ENCODE data around the gene PALS1.

Gene PALS1

GRCh38 chr14:67241411-67242167 lies at the start of gene PALS1:
TSS of gene PALS1 (plus strand) at chr14:67241435. CDS start at chr14:67279171, 37,736 bp downstream.
- Histone ChIP-seq H3K36me3 (ENCODE audit: insufficient read depth) (no peaks in the 10 kb centered on the region), H3K4me1 (ENCODE audit: low read depth, poor library complexity, severe bottlenecking) (peaks cover 5% of the 10 kb centered on the region), H3K9ac (peak within 1 kb of the TSS; percentile 69), H4K20me1 (ENCODE audit: insufficient read depth) (no peaks in the 10 kb centered on the region), H2AFZ (ENCODE audit: low read depth) (peak within 1 kb of the TSS; percentile 97), H3K4me3 (IDR thresholded peaks at IDR 0.05; ENCODE audit: insufficient read depth, low read depth, low read length) (no peak within 1 kb of the TSS), H3K79me2 (ENCODE audit: insufficient read depth, low read depth) (peaks cover 36% of the 10 kb centered on the region), H3K27ac (peak within 1 kb of the TSS; percentile 69), H3K4me2 (peak within 1 kb of the TSS; percentile 88), H3K27me3 (ENCODE audit: insufficient read depth, low read depth) (no peaks in the 10 kb centered on the region)
- no peak for TF ChIP-seq CTCF (conservative IDR thresholded peaks at IDR 0.05; ENCODE audit: low read depth, low read length)

- H2AFZ ChIP-seq (ENCODE audit: low read depth) = no peak overlapping the region
These were observed 49.4 kb upstream of the PALS1 start for GRCh38 chr14:67191768-67192290.

GRCh38 chr14:67192366-67192765 lies 48.9 kb upstream of the PALS1 start:
- Histone ChIP-seq H3K4me1 (ENCODE audit: low read depth, poor library complexity, severe bottlenecking) (peaks cover 27% of the 10 kb centered on the region), H3K79me2 (ENCODE audit: insufficient read depth, low read depth) (no peaks in the 10 kb centered on the region), H4K20me1 (ENCODE audit: insufficient read depth) (no peaks in the 10 kb centered on the region), H3K36me3 (ENCODE audit: insufficient read depth) (no peaks in the 10 kb centered on the region), H3K4me3 (IDR thresholded peaks at IDR 0.05; ENCODE audit: insufficient read depth, low read depth, low read length) (no peak overlapping the region), H3K27me3 (ENCODE audit: insufficient read depth, low read depth) (no peaks in the 10 kb centered on the region), H3K27ac (no peak overlapping the region), H2AFZ (ENCODE audit: low read depth) (no peak overlapping the region), H3K9ac (no peak overlapping the region), H3K4me2 (no peak overlapping the region)
- TF ChIP-seq CTCF (conservative IDR thresholded peaks at IDR 0.05; ENCODE audit: low read depth, low read length) = no peak

More at GRCh38 chr14:67191768-67192290, 49.4 kb upstream of the PALS1 start:
- Histone ChIP-seq H3K4me1 (ENCODE audit: low read depth, poor library complexity, severe bottlenecking) (peaks cover 32% of the 10 kb centered on the region), H3K9ac (no peak overlapping the region), H3K4me3 (IDR thresholded peaks at IDR 0.05; ENCODE audit: insufficient read depth, low read depth, low read length) (no peak overlapping the region), H4K20me1 (ENCODE audit: insufficient read depth) (no peaks in the 10 kb centered on the region), H3K27me3 (ENCODE audit: insufficient read depth, low read depth) (no peaks in the 10 kb centered on the region), H3K4me2 (no peak overlapping the region), H3K36me3 (ENCODE audit: insufficient read depth) (no peaks in the 10 kb centered on the region), H3K79me2 (ENCODE audit: insufficient read depth, low read depth) (no peaks in the 10 kb centered on the region), H3K27ac (no peak overlapping the region)
- no peak for TF ChIP-seq CTCF (conservative IDR thresholded peaks at IDR 0.05; ENCODE audit: low read depth, low read length)

- H3K4me3 ChIP-seq (IDR thresholded peaks at IDR 0.05; ENCODE audit: insufficient read depth, low read depth, low read length) = no peak overlapping the region
- H3K36me3 ChIP-seq (ENCODE audit: insufficient read depth) = no peaks in the 10 kb centered on the region
- no peaks in the 10 kb centered on the region for H3K27me3 ChIP-seq (ENCODE audit: insufficient read depth, low read depth)
- H3K4me1 ChIP-seq (ENCODE audit: low read depth, poor library complexity, severe bottlenecking) = peaks cover 6% of the 10 kb centered on the region
- no peak overlapping the region for H2AFZ ChIP-seq (ENCODE audit: low read depth)
- no peak overlapping the region for H3K9ac ChIP-seq
- no peak overlapping the region for H3K27ac ChIP-seq
- no peak overlapping the region for H3K4me2 ChIP-seq
- TF ChIP-seq CTCF (conservative IDR thresholded peaks at IDR 0.05; ENCODE audit: low read depth, low read length) = no peak
- no peaks in the 10 kb centered on the region for H3K79me2 ChIP-seq (ENCODE audit: insufficient read depth, low read depth)
- no peaks in the 10 kb centered on the region for H4K20me1 ChIP-seq (ENCODE audit: insufficient read depth)
These were observed 46.0 kb upstream of the PALS1 start for GRCh38 chr14:67195279-67195678.
